VCaP (cell line): ENCODE measurements around the gene EPN3.

Experiments used
- H3K27ac ChIP-seq: fragments of 450-650 bp; 2 replicates; pipeline ENCODE4 v1.5.1; 2017
- CTCF ChIP-seq: fragments of 450-650 bp; conservative IDR thresholded peaks from 2 replicates; pipeline ENCODE4 v1.5.1; 2017; ENCODE audit warnings: mild to moderate bottlenecking, moderate library complexity

EPN3 gene

GRCh38 chr17:50532452-50533024 lies at the start of gene EPN3:
EPN3 (plus strand) TSS chr17:50532735; CDS start chr17:50536557, 3,822 bp downstream.
- no peak for TF ChIP-seq CTCF
- peak within 1 kb of the TSS; percentile 100 for H3K27ac ChIP-seq

- TF ChIP-seq CTCF: no peak
- peak overlapping the region; percentile 75 for H3K27ac ChIP-seq
These were observed 49.3 kb upstream of the EPN3 start for GRCh38 chr17:50483266-50483665.

GRCh38 chr17:50484386-50485155 lies 48.0 kb upstream of the EPN3 start:
- TF ChIP-seq CTCF: no peak
- no peak overlapping the region for H3K27ac ChIP-seq

DNA sequence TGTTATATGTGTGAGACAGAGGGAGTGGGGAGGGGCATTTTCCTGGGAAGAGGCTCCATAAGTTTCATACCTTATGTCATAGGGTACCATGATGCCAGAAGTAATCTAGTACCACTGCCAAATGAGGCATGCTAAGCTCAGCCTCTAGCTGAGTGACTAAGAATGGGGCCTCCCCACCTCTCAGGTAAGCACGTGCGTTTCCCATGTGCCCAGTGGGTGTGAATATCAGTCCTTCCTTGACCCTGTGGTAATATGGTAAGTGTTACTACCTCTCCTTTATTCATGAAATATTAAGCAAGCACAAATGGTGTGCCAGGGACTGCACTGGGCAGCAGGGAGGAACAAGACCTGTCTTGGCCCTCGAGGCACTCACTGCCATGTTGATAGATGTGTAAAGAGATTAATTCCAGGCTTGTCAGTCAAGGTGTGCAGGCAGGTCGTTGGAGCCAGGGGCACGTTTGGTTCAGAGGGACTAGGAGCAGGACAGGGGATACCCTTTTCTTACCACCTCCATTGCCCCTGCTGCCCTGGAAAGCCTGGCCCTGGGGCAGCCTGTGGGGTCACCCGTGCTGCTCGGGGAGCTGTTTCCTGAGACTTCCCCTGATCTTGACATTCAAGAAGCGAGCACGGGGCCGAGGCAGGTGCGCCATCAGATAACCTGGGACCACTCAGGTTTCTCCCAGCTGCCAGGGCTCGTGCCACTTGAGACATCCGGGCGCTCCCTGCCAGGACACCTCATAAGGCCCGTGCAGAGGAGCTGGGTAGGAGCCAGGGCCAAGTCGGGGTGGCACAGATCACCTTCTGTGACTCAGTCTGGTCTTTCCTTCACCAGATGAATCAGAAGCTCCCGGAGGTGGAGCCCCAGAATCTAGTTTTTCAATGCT lies 45.1 kb upstream of the EPN3 start:
- no peak overlapping the region for H3K27ac ChIP-seq
- TF ChIP-seq CTCF: no peak

DNA sequence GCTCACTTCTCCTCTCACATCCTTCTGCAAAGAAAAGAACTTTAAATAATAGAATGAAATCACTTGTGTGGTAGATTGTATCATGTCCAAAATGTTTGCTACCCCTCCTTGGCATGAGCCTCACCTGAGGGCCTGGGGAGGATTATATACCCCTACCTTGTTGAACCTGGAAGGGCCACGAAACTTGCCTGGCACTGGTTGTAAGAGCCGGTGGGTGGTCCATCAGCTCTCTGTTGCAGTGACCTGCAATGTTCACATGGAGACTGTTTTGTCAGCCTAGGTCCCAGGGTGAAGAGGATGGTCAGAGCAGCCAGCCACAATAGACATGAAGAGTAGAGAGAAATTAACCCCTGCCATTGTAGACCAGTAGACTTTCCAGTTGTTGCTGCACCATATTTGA lies 43.7 kb upstream of the EPN3 start:
- TF ChIP-seq CTCF: no peak
- no peak overlapping the region for H3K27ac ChIP-seq

DNA sequence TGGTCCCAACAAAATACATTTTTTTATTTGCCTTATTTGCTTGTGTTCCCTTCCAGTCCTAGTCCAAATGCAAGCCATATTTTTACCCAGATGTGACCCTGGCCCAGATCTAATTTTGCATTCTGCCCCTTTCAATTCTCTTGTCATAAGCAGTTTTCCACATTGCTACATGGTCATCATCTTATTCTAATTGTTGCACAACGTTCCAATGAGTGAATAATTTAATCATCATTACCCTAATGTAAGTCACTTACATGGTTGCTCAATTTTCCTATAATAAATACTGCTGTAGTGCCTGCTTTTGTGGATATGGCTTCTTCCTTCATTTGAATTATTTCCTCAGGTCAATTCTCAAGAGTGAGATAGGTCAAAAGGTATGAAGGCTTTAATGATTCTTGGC lies 41.0 kb upstream of the EPN3 start:
- no peak overlapping the region for H3K27ac ChIP-seq
- TF ChIP-seq CTCF: no peak

DNA sequence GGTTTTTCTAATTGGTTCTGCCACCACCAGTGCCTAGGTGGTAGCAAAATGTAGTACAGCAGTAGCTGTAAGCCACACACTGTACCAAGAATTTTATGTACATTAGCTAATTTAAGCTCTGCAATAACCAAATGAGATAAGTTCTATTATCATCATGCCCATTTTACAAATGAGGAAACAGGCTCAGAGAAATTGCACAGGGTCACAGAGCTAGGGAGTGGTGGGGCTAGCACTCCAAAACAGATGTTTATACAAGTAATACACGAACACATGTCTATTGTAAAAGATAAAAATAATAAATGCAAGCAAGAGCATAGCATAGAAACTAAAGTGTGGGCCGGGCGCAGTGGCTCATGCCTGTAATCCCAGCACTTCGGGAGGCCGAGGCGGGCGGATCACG lies 40.3 kb upstream of the EPN3 start:
- H3K27ac ChIP-seq: no peak overlapping the region
- no peak for TF ChIP-seq CTCF
